COLO829 (cell line): Measurements from ENCODE around the gene GJC2.
A peak's percentile ranks its signal among the peaks of the same experiment; 100 is the strongest.
"Not testable (repeated sequence)": the region's sequence is repeated elsewhere in the genome, so short reads cannot be mapped to it uniquely, and the experiment has no call there.

Experiments used
- DNase-seq: peaks from one replicate; pipeline ENCODE4 v3.0.0; 2012; ENCODE audit warnings: low spot score

GJC2 gene

GRCh38 chr1:228173528-228174481 lies 24.1 kb downstream of the GJC2 start:
- not testable (repeated sequence) for DNase-seq

DNA sequence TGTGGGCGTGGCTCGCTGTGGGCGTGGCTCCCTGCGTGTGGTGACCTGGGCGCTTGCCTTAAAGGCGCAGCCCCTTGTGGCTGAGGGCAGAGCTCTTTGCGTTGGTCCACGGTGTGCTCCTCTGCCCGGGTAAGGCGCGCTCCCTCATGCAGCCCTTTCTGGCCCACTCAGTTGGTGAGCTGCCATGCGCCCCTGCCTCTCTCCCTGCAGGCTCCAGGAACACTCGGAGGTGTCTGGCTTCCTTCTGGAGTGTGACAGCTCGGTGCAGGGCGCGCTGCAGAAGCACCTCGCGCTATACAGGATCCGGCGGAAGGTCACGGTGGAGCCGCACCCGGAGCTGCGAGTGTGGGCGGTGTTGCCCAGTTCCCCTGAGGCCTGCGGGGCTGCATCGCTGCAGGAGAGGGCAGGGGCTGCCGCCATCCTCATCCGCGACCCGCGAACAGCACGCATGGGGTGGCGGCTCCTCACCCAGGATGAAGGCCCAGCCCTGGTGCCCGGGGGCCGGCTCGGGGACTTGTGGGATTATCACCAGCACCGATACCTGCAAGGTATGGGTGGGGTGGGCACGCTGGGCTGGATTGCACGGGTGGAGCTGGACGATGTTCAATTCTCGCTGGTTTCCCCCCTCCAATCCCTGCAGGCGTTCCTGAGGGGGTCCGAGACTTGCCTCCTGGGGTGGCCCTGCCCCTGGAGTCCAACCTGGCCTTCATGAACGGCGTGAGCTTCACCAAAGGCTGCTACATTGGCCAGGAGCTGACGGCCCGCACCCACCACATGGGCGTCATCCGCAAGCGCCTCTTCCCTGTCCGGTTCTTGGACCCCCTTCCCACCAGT lies 25.0 kb downstream of the GJC2 start:
- DNase-seq, result peak; percentile 20

DNA sequence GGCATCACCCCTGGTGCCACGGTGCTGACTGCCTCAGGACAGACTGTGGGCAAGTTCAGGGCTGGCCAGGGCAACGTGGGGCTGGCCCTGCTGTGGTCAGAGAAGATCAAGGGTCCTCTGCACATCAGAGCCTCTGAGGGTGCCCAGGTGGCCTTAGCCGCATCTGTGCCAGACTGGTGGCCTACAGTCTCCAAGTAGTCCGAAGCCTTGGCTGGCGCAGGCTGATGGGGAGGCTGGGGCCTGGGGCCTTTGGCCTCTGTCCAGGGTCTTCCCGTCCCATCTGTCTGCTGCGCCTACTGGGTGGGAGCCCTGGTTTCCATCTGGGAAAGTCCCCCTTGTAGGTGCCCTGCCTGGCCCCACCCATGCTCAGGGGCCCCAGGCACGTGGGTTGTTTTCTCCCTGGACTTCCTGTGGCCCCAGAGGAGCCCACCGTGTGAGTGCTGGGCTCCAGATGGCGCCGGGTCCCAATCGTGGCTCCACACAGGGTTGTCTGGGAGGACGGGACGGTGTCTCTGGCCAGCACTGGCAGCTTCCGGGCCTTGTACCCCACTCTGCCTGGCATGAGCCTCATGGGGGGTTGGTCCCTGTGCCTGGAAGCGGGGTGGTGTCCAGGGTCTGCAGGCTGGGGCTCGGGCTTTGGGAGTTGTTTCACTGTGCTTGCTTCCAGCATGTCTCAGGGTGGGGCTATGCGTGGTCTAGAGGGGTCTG lies 25.7 kb downstream of the GJC2 start:
- DNase-seq, result no peak

DNA sequence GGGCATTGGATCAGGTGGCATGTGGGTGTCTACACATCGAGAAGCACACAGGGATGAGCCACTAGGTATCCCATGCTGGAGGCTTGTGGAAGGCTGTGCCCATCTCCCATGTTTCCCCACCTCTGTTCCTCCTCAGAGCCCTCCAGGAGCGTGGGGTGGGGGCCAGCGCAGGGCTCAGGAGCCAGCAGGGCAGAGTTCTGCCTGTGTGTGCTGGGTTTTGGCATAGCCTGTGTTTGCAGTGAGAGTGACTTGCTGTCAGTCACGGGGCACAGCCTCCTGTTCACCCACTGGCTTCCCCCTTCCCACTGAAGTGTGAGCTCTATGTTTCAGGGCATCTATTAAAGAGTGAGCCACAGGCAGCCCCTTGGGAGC lies 26.3 kb downstream of the GJC2 start:
- DNase-seq, result no peak

GRCh38 chr1:228176461-228177182 lies 26.9 kb downstream of the GJC2 start:
- DNase-seq, result no peak

DNA sequence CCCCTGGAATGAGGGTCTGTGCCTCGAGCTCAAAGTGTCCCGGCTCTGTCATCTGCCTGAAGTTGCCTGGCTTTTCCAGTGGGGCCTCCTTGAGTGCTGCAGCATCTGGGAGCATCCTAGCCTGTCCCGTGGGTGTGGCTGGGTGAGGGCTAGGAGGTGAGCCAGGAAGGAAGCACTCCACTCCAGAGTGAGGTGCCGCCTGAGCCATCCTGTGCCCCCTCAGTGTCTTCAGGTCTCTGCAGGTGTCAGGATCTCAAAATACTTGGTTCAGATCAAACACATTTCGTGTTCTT lies 27.4 kb downstream of the GJC2 start:
- no peak for DNase-seq

- DNase-seq, result no peak
These were observed 28.3 kb downstream of the GJC2 start for GRCh38 chr1:228177721-228178710.

DNA sequence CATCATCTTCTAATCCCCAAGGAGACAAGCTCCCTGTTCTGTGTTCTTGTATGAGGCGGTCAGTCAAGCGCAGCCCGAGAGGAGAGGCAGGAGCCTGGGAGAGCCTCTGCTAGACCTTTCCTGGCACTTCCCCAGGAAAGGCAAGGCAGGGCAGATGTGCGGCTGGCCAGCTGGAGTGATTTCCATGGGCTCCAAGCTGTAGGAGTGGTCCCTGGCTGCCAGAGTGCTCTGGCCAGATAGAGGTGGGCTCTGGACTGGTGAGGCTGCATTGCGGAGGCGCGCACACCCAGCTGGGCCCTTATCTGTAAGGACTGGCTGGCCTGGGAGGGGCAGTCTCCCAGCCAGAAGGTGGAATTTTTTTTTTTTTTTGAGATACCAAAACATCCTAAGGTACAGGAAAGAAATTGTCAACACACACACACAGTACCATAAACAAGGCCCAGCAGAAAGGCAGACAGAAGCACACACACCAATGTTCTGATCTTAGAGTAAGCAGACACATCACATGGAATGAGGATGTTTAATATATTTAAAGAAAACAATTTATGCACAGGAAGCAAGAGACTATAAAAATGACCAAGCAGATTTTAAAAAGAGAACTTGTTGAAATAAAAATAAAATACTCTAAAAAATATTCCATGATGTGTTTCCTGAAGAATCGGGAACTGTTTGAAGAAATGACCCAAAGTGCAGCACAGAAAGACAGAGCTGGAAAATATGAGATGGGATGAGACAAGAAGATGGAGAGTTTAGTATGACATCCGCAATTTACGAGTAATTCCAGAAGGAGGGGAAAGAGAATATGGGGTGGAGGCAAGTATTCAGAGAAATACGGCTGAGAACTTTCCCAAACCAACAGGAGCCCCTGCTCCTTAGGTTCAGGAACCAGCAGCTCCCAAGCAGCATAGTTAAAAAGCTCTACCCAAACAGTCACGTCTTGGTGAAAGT lies 29.3 kb downstream of the GJC2 start:
- DNase-seq, result no peak

DNA sequence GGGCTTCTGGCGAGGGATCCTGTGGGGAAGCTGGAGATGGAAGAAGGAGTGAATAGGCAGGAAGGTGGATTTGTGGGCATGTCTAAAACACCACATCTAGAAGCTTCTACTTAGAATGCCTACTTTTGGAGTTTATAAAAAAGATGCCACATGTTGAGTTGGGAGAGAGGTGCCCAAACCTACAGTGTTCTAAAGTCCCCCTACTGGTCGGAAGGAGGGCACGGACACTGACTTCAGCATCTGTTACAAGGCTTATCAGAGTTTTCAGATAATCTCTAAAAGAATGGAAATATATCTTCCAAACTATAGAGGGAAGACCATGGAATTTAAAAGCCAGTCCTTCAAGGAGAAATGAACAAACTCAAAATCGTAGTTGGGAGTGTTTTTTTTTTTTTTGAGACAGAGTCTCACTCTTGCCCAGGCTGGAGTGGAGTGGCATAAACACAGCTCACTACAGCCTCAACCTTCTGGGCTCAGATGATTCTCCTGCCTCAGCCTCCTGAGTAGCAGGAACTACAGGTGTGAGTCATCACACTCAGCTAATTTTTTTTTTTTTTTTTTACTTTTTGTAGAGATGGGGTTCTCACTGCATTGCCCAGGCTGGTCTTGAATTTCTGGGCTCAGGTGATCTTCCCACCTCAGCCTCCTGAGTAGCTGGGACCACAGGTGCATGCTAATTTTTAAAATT lies 30.7 kb downstream of the GJC2 start:
- DNase-seq, result no peak

GRCh38 chr1:228180959-228181644 lies 31.4 kb downstream of the GJC2 start:
- no peak for DNase-seq

- DNase-seq, result no peak
These were observed 31.9 kb downstream of the GJC2 start for GRCh38 chr1:228181645-228182034.

DNA sequence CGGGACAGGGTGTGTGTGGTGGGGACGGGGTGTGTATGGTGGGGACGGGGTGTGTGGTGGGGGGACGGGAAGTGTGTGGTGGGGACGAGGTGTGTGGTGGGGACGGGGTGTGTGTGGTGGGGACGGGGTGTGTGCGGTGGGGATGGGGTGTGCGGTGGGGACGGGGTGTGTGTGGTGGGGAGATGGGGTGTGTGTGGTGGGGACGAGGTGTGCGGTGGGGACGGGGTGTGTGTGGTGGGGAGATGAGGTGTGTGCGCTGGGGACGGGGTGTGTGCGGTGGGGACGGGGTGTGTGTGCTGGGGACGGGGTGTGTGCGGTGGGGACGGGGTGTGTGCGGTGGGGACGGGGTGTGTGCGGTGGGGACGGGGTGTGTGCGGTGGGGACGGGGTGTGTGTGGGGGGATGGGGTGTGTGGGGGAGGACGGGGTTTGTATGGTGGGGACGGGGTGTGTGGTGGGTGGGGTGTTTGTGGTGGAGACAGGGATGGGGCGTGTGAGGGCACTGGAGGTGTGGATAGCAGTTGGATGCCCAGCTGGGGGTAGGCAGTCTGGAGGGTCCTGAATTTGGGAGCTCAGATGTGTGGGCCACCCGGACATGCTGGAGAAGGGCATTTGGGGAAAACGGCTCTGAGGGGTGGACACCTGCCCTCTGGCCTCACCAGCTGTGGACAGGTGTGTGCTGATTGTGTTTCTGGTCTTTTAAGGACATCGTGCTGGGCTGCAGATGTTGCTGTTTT lies 32.7 kb downstream of the GJC2 start:
- DNase-seq, result no peak

DNA sequence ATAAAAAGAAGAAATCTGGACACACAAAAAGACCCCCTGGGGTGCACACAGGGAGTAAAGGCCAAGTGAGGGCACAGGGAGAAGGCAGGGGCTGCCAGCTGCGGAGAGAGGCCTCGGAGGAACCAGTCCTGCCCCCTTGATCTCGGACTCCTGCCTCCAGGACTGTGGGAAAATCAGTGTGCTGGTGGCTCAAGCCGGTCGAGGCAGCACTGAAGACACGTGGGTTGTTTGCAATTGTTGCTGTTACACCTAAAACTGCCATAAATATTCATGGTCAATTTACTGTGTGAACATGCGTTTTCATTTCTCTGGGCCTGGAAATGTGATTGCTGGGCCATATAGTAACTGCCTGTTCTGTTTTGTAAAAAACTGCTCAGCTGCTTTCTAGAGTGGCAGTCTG lies 34.4 kb downstream of the GJC2 start:
- DNase-seq, result no peak

GRCh38 chr1:228185641-228185965 lies 35.9 kb downstream of the GJC2 start:
- no peak for DNase-seq

GRCh38 chr1:228188249-228188648 lies 38.5 kb downstream of the GJC2 start:
- not testable (repeated sequence) for DNase-seq

DNA sequence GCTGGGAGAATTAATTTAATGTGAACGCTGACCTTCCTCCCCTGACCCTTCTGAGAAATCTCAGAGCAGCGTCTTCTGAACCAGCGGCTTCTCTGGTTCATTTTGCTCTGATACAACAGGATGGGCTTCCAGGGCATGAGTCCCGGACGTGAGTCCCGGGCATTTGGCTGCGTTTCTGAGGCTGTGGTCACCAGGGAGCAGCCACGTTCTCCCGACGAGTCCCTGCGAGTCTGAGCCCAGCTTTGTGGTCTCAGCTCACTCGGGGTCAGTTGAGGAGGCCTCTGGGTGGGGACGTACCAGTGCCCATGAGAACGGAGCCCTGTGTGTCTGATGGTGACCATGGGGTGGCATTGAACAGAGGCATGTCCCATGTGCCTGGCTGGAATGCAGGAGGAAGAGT lies 40.5 kb downstream of the GJC2 start:
- no peak for DNase-seq

DNA sequence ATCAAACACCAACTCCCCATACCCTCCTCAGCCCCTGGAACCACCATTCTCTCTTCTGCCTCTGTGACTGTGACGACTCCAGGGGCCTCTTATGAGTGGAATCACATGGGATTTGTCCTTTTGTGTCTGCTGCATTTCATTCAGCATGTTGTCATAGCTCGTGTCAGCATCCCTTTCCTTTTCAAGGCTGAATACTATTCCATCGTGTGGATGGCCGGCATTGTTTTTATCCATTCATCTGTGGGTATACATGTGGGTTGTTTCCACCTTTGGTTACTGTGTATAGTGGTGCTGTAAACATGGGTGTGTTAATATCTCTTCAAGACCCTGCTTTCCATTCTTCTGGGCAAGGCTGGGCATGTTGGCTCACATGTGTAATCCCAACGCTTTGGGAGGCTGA lies 41.0 kb downstream of the GJC2 start:
- DNase-seq, result no peak

- no peak for DNase-seq
These were observed 44.7 kb downstream of the GJC2 start for GRCh38 chr1:228194436-228194835.
